ENCODE measurements around the gene STK11.

The STK11 gene, protein sequence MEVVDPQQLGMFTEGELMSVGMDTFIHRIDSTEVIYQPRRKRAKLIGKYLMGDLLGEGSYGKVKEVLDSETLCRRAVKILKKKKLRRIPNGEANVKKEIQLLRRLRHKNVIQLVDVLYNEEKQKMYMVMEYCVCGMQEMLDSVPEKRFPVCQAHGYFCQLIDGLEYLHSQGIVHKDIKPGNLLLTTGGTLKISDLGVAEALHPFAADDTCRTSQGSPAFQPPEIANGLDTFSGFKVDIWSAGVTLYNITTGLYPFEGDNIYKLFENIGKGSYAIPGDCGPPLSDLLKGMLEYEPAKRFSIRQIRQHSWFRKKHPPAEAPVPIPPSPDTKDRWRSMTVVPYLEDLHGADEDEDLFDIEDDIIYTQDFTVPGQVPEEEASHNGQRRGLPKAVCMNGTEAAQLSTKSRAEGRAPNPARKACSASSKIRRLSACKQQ

DNA sequence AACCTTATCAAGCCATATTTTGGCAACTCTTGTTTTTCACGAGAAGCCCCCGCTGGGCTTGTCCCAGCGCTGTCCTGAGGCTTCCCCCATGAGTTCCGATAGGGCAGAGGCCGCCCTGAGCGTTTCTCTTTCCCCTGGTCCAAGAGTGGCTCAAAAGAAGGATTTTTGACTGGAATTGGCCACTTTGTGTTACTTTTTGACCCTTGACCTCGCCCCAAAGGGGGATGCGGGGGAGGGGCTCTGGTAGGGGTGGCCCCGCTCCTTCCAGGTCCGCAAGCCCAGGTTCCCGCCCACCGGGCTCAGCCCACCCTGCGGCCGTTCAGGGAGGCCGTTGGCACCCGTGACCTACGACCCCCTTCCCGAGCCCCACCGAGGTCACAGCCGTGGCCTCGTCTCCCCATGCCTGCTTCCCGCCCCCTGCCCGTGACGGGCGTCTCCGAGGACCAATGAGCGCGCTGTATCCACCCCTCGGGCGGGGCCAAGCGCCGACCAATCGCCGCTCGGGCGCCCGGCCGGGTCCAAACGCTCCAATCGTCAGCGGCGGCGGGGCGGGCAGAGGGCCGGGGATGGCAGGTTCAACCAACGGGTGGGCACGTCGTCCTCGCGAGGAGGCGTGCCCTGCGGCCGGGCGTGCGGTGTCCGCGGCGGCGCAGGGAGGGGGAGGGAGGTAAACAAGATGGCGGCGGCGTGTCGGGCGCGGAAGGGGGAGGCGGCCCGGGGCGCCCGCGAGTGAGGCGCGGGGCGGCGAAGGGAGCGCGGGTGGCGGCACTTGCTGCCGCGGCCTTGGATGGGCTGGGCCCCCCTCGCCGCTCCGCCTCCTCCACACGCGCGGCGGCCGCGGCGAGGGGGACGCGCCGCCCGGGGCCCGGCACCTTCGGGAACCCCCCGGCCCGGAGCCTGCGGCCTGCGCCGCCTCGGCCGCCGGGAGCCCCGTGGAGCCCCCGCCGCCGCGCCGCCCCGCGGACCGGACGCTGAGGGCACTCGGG, at the start of gene STK11:
Gene STK11, plus strand, starts transcription at position 665 of the 986 bp plus-strand sequence. CDS start 1,136 bp downstream, outside the sequence.
- Histone ChIP-seq H3K9ac (ENCODE audit: low read depth, low read length) (peak within 1 kb of the TSS; percentile 78; the same call in 1 of the 2 replicates), H3K27me3 (ENCODE audit: insufficient read depth, low read length) (no peaks in the 10 kb centered on the region), H3K27ac (ENCODE audit: low read length) (peak within 1 kb of the TSS; percentile 79), H3K9me3 (ENCODE audit: insufficient read depth, low read depth, low read length) (no peaks in the 10 kb centered on the region), H3K4me1 (ENCODE audit: insufficient read depth, low read length) (peaks cover 4% of the 10 kb centered on the region; the same call in 1 of the 2 replicates), H3K4me3 (ENCODE audit: low read length) (peak within 1 kb of the TSS; percentile 85), H3K36me3 (ENCODE audit: insufficient read depth, low read depth, low read length) (peaks cover 6% of the 10 kb centered on the region)

DNA sequence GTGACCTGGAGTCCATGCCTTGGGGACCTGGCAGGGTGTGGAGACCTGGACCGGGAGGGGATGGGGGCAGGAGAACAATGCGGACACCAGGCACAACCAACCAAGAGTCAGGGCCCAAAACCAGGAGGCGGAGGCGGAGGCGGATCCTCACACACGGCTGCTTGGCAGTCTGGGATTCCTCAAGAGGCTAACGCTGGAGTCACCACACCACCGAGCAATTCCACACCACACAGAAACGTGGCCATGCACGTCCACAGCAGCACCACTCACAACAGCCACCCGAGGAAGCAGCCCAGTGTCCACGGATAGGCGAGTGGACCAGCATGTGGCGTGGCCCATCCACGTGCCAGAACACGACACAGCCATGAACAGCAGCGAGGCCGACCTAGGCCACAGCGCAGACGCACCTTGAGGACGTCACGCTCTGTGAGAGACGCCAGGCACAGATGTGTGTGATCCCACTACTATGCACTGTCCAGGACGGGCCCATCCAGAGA, 49.2 kb upstream of the STK11 start:
- Histone ChIP-seq H3K4me1 (ENCODE audit: insufficient read depth, low read length) (no peaks in the 10 kb centered on the region), H3K4me3 (ENCODE audit: low read length) (no peak overlapping the region), H3K27me3 (ENCODE audit: insufficient read depth, low read length) (no peaks in the 10 kb centered on the region), H3K9ac (ENCODE audit: low read depth, low read length) (no peak overlapping the region), H3K9me3 (ENCODE audit: insufficient read depth, low read depth, low read length) (no peaks in the 10 kb centered on the region), H3K36me3 (ENCODE audit: insufficient read depth, low read depth, low read length) (peaks cover 7% of the 10 kb centered on the region; the same call in 1 of the 2 replicates), H3K27ac (ENCODE audit: low read length) (no peak overlapping the region)

DNA sequence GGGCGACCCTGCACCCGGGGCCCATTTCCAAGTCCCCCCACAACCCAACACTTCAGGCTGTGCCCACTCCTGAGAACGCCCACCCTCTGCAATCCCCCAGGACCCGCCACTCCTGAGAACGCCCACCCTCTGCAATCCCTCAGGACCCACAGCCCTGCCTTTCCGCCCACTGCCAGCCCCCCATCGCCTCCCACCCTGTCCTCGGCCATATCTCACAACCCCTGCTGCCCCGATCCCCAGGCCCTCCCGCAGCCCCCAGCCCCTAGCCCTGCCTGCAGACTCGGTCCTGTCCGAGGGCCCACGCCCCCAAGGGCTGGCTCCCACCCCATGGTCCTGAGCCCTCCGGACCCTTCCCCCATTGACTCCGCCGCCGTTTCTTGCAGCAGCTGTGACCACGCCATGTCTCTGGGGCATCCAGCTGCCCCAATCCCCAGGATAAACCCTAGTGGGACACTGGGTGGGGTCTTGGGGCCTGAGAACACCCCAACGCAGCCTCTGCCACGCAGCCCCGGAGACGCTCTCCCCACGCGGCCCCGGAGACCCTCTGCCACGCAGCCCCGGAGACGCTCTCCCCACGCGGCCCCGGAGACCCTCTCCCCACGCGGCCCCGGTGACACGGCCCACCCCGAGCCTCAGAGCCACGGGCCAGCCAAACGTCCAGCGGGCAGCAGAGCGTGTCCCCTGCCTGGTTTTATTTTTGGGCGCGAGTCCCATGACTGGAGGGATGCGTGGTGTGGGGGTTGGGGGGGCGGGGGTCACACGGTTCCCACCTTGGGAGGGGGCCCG, 48.6 kb upstream of the STK11 start:
- Histone ChIP-seq H3K4me1 (ENCODE audit: insufficient read depth, low read length) (no peaks in the 10 kb centered on the region), H3K36me3 (ENCODE audit: insufficient read depth, low read depth, low read length) (peaks cover 4% of the 10 kb centered on the region; the same call in 1 of the 2 replicates), H3K27ac (ENCODE audit: low read length) (no peak overlapping the region), H3K4me3 (ENCODE audit: low read length) (no peak overlapping the region), H3K9ac (ENCODE audit: low read depth, low read length) (no peak overlapping the region), H3K9me3 (ENCODE audit: insufficient read depth, low read depth, low read length) (no peaks in the 10 kb centered on the region), H3K27me3 (ENCODE audit: insufficient read depth, low read length) (no peaks in the 10 kb centered on the region)

DNA sequence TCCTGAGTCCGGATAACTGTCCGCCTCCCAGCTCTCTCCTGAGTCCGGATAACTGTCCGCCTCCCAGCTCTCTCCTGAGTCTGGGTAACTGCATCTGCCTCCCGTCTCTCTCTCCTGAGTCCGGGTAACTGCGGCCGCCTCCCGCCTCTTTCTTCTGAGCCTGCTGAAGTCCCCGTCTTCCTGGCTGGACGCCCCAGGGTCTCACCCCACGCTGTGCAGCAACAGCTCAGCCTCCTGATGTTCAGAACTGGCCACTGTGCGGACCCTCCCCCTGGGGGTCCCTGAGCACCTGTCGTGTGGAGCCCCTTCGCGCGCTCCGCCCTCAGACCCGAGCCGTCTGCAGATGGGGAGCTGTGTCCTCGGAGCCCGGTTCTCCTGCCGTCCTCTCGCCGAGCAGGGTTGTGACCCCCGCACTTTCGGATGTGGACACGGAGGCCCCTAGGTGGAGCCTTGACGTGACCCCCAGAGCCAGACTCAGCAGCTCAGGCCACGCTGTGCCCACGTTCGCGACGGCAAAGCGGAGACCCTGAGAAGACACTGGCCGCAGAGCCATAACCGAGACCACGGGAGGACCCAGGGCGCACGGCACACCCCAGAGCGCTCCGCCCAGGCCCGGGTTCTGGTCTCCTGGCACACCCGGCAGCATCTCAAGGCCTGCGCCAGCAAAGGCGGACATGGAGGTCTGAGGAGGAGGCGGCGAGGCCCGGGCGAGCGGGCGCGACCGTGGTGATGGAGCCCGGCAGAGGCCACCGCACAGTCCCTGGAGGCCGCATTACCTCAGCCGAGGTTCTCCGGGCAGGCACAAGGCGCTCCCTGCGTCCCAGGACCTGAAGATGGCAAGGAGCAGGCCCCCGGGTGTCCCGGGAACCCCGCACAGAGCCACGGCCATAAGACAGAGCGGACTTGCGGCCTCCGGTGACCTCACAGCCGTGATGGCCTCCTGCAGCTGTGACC, 47.4 kb upstream of the STK11 start:
- Histone ChIP-seq H3K27me3 (ENCODE audit: insufficient read depth, low read length) (no peaks in the 10 kb centered on the region), H3K4me3 (ENCODE audit: low read length) (no peak overlapping the region), H3K9me3 (ENCODE audit: insufficient read depth, low read depth, low read length) (no peaks in the 10 kb centered on the region), H3K4me1 (ENCODE audit: insufficient read depth, low read length) (no peaks in the 10 kb centered on the region), H3K9ac (ENCODE audit: low read depth, low read length) (no peak overlapping the region), H3K36me3 (ENCODE audit: insufficient read depth, low read depth, low read length) (no peaks in the 10 kb centered on the region), H3K27ac (ENCODE audit: low read length) (no peak overlapping the region)

DNA sequence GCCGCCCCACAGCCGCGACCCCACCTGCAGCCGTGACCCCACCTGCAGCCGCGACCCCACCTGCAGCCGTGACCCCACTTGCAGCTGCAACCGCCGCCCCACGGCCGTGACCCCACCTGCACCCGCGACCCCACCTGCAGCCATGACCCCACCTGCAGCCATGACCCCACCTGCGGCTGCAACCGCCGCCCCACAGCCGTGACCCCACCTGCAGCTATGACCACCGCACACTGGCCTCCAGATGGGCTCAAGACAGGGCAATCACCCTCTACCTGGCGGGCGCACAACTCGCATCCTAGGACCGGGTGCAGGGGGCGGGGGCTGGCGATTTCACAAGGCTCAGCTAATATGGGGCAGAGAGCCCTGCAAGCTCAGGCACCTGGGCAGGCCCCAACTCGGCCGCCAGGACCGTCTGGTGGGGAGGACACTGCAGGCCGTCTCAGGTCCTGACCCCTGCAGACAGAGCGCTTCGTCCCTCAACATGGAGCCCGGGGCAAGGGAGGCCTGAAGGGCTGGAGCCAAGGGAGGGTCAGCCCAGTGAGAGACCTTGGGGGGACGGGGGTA, 46.6 kb upstream of the STK11 start:
- Histone ChIP-seq H3K9ac (ENCODE audit: low read depth, low read length) (no peak overlapping the region), H3K4me3 (ENCODE audit: low read length) (no peak overlapping the region), H3K27me3 (ENCODE audit: insufficient read depth, low read length) (no peaks in the 10 kb centered on the region), H3K4me1 (ENCODE audit: insufficient read depth, low read length) (no peaks in the 10 kb centered on the region), H3K27ac (ENCODE audit: low read length) (no peak overlapping the region), H3K9me3 (ENCODE audit: insufficient read depth, low read depth, low read length) (no peaks in the 10 kb centered on the region), H3K36me3 (ENCODE audit: insufficient read depth, low read depth, low read length) (no peaks in the 10 kb centered on the region)

DNA sequence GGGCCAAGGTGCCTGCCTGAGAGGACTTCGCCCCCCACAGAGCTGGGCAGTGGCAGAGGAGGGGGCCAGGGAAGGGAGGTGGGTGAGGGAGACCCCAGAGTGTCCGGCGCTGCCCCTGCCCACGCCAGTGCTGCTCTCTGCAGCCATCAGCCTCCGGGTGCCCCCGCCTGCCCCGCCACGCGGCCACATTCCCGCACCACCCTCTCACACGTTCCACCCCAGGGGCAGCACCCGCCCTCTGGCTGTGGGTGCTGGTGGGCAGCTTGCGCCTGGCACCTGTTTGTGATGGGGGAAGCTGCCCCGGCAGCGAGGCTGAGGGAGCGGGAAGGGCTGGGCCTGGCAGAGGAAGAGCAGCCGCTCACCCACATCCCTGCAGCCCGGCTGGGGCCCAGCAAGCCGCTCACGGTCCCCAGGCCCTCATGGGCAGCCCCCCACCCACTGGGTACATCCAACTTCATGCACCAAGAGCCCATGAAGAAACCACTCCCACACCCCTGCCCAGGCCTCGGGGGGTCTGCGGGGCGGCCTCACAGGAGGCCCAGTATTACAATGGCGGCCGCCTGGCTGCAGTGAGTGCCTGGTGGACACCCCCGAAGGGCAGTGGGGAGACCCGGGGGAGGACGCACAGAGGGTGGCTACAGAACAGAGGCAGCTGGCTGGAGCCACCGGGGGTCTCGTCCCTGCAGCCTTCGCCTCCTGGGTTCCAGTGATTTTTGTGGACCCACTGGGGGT, 45.5 kb upstream of the STK11 start:
- Histone ChIP-seq H3K9ac (ENCODE audit: low read depth, low read length) (no peak overlapping the region), H3K36me3 (ENCODE audit: insufficient read depth, low read depth, low read length) (no peaks in the 10 kb centered on the region), H3K4me1 (ENCODE audit: insufficient read depth, low read length) (no peaks in the 10 kb centered on the region), H3K27me3 (ENCODE audit: insufficient read depth, low read length) (no peaks in the 10 kb centered on the region), H3K4me3 (ENCODE audit: low read length) (no peak overlapping the region), H3K27ac (ENCODE audit: low read length) (no peak overlapping the region), H3K9me3 (ENCODE audit: insufficient read depth, low read depth, low read length) (no peaks in the 10 kb centered on the region)

DNA sequence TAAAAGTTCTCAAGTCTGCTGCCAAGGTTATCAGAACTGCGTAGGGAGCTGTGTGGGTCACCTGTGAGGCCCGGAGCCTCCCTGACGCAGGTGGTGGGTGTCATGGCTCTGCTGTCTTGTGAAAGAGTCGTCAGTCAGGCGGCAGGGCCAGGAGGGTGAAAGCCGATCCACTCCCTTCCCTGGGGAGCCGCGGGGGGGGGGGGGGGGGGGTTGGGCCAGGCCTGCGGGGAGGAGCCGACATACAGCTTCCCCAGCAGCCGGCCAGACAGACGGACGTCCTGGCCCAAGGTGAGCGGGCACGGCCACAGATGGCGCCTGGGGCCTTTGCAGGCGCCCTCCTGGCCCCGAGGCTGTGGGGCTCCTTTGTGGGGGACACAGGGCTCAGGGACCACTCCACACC, 43.9 kb upstream of the STK11 start:
- no peak overlapping the region for H3K4me3 ChIP-seq (ENCODE audit: low read length)
- H3K9me3 ChIP-seq (ENCODE audit: insufficient read depth, low read depth, low read length), result no peaks in the 10 kb centered on the region
- no peak overlapping the region for H3K27ac ChIP-seq (ENCODE audit: low read length)
- H3K9ac ChIP-seq (ENCODE audit: low read depth, low read length), result no peak overlapping the region
- no peaks in the 10 kb centered on the region; the same call in 1 of the 2 replicates for H3K36me3 ChIP-seq (ENCODE audit: insufficient read depth, low read depth, low read length)
- H3K27me3 ChIP-seq (ENCODE audit: insufficient read depth, low read length), result no peaks in the 10 kb centered on the region
- no peaks in the 10 kb centered on the region for H3K4me1 ChIP-seq (ENCODE audit: insufficient read depth, low read length)

DNA sequence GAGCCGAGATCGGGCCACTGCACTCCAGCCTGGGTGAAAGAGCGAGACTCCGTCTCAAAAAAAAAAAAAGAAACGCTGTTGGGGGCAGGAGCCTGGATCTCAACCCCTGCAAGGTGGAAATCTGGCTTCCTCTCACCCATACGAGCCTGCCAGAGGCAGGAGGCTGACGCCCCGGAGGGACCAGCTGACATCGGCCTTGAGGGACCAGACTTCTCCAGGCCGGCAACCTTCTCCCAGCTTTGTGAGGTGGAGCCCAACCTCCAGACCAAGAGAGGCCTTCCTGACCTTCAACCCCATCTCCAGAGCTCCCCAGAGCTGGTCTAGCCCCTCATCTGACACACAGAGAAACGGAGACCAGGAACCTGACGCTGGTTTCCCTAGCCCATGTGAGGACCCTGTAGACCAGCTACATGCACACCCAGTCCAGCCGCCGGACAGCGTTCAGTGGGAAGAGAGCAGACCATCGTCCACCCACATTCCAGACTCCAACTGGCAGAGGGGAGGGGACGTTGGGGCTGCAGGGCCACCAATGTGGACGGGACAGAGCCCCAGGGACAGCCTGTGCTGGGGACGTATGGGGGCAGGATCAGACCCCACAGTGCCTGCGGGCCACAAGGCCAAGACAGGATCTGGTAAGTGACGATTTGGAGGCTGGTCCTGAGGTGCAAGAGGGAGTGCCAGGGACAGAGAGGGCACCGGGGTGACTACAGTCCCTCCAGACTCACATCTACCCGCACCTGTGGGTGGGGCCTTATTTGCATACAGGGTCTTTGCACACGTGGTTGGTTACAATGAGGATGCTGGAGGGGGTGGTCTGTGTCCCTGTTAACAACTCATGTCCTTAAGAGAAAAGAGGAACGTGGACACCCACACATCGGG, 42.9 kb upstream of the STK11 start:
- no peaks in the 10 kb centered on the region for H3K27me3 ChIP-seq (ENCODE audit: insufficient read depth, low read length)
- no peaks in the 10 kb centered on the region for H3K4me1 ChIP-seq (ENCODE audit: insufficient read depth, low read length)
- no peak overlapping the region for H3K4me3 ChIP-seq (ENCODE audit: low read length)
- H3K27ac ChIP-seq (ENCODE audit: low read length), result no peak overlapping the region
- H3K9me3 ChIP-seq (ENCODE audit: insufficient read depth, low read depth, low read length), result no peaks in the 10 kb centered on the region
- no peak overlapping the region for H3K9ac ChIP-seq (ENCODE audit: low read depth, low read length)
- H3K36me3 ChIP-seq (ENCODE audit: insufficient read depth, low read depth, low read length), result no peaks in the 10 kb centered on the region; the same call in 1 of the 2 replicates

DNA sequence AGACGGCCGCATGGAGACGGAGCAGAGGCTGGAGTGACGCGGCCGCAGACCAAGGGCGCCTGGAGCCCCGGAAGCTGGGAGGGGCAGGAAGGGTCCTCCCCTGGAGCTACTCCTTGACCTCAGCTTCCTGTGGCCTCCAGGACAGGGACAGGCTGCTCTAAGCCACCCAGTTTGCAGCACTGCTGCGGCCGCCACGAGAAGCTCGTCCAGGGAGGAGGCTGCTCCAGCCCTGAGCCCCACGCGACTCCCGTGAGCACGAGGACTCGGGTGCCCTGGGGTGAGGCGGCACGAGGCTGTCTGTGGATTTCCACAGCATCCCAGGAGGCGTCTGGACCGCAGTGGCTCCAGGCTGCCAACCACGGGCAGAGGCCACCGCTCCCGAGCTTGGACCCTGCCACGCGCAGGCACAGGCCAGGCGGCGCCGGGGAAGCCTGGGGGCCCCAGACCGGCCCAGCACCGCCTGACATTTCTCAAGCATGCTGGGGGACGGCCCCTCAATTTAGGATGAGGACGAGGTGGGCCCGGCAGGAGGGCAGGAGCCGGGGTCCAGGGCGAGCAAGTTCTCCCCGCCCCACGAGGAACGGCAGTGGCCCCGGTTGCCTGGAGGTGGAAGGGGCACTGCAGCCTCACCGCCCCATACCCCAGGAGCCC, 42.2 kb upstream of the STK11 start:
- H3K36me3 ChIP-seq (ENCODE audit: insufficient read depth, low read depth, low read length), result no peaks in the 10 kb centered on the region; the same call in 1 of the 2 replicates
- H3K4me1 ChIP-seq (ENCODE audit: insufficient read depth, low read length), result no peaks in the 10 kb centered on the region
- no peak overlapping the region for H3K27ac ChIP-seq (ENCODE audit: low read length)
- H3K27me3 ChIP-seq (ENCODE audit: insufficient read depth, low read length), result no peaks in the 10 kb centered on the region
- no peak overlapping the region for H3K9ac ChIP-seq (ENCODE audit: low read depth, low read length)
- H3K4me3 ChIP-seq (ENCODE audit: low read length), result no peak overlapping the region
- H3K9me3 ChIP-seq (ENCODE audit: insufficient read depth, low read depth, low read length), result no peaks in the 10 kb centered on the region
